NB4 (cell line): ENCODE data around the gene SMC6.

Experiments
- DNase-seq: peaks from one replicate; pipeline ENCODE4 v3.0.0; 2010; ENCODE audit warnings: low read depth
- H3K4me3 ChIP-seq: one replicate; pipeline ENCODE4 v1.5.1; 2011; ENCODE audit warnings: mild to moderate bottlenecking, low read depth, low read length, moderate library complexity
- CTCF ChIP-seq: IDR thresholded peaks from one replicate; pipeline ENCODE4 v1.5.1; 2012; ENCODE audit warnings: low read depth, low read length
- MAX ChIP-seq: IDR thresholded peaks from 2 replicates; pipeline ENCODE4 v1.6.1; 2011; ENCODE audit warnings: low read depth, low read length
- MYC ChIP-seq: IDR thresholded peaks from 2 replicates; pipeline ENCODE4 v1.6.1; 2011; ENCODE audit warnings: low read depth, low read length
- POLR2A ChIP-seq: IDR thresholded peaks from 2 replicates; pipeline ENCODE4 v1.6.1; 2011; ENCODE audit warnings: mild to moderate bottlenecking; ENCODE audit not compliant: insufficient read length; ENCODE audit errors: extremely low read depth

Gene SMC6

GRCh38 chr2:17626986-17627385, 126.6 kb downstream of the SMC6 start:
- no peak for DNase-seq
- TF ChIP-seq CTCF (no peak), MYC (no peak)
- H3K4me3 ChIP-seq = no peak overlapping the region

- no peak overlapping the region for H3K4me3 ChIP-seq
- no peak for DNase-seq
- TF ChIP-seq MAX (no peak), MYC (no peak)
These were observed 128.2 kb downstream of the SMC6 start for GRCh38 chr2:17625446-17625845.

DNA sequence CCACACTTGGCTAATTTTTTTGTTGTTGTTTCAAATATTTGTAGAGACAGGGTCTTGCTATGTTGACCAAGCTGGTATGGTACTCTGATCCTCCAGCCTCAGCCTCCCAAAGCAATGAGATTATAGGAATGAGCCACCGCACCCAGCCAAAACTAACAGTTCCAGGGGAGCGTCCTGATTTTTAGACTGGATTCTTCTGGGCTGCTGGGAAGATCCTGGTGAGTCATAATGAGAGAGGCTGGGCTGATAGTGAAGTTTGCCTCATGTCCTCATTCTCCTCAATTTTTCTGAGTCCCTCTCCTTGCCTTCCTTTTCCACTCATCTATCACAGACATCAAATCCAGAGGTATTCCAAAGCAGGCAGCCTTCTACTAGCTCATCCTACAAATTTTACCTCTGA, 131.8 kb downstream of the SMC6 start:
- H3K4me3 ChIP-seq = no peak overlapping the region
- DNase-seq = no peak
- no peak for TF ChIP-seq MYC
- TF ChIP-seq POLR2A = no peak
- no peak for TF ChIP-seq MAX
- TF ChIP-seq CTCF = no peak

GRCh38 chr2:17620841-17621240, 132.8 kb downstream of the SMC6 start:
- no peak overlapping the region for H3K4me3 ChIP-seq
- no peak for DNase-seq
- TF ChIP-seq CTCF (no peak), MAX (no peak), MYC (no peak), POLR2A (no peak)

GRCh38 chr2:17620280-17620679, 133.3 kb downstream of the SMC6 start:
- H3K4me3 ChIP-seq = no peak overlapping the region
- TF ChIP-seq CTCF (no peak), MAX (no peak), POLR2A (no peak), MYC (no peak)
- DNase-seq = no peak

- H3K4me3 ChIP-seq = no peak overlapping the region
- TF ChIP-seq POLR2A = no peak
- no peak for TF ChIP-seq MAX
- TF ChIP-seq CTCF = no peak
- TF ChIP-seq MYC = no peak
- DNase-seq = no peak
These were observed 135.7 kb downstream of the SMC6 start for GRCh38 chr2:17617955-17618354.
